Measurements from ENCODE around the gene SLIT3.

SLIT3 gene

DNA sequence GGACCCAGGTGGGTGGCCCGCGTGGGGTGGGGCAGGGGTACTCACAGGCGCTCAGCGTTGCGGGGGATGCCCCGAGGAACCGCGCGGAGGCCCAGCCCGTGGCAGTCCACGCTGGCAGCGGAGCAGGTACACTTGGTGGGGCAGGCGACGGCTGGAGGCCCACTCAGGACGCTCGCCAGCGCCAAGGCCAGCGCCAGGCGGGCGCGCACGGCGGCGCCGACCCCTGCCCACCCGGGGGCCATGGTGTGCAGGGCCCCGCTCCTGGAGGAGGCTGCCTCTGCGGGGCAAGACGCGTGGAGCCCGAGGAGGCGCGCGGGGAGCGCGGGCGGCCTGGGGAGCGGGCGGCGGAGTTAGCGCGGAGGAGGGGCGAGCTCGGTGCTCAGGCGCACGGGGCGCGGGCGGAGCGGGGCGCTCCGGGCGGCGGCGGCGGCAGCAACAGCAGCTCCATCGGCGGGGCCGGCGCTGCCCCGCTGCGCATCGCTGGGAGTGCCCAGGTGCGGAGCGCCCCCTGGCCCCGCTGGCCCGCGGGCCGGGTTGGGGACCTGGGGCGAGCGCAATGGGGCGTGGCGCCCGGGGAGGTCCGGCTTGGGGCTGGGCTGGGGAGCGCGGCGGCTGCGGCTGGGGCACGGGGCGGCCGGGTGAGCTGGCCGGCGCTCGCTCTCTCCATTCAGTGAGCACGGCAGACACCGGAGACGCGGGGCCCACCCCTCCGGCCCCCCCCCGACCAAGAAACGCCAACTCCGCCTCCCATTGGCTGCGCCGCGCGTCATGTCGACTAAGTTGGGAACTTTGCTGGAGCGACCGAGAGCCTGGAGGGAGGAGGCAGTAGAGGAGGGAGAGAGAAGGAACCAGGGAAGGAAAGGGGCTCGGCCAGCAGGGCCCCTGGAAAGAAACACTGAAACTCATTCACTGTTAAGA lies at the start of gene SLIT3:
TSS of gene SLIT3 (minus strand) at position 672 of the 918 bp plus-strand sequence. CDS start at position 242, 430 bp downstream.
- peak; percentile 88 for DNase-seq (ENCODE audit: low spot score)

DNA sequence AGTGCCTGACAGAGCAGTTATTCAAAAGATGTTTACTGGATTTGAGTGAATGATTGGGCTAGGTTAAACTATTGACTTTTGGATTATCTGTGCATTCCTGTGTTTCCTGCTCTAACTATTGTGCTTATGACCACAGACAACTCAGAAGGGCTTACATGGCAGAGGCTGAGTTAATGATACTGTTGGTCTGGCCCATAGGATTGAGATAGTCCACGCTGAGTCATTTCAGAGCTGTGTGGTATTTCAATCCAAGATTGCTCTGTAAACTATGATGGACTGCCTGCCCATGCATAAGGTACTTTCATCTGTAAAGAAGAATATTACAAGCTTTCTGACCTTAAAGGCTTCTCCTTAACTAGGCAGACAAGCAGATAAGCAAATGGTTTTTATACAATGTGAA lies 49.1 kb upstream of the SLIT3 start:
- DNase-seq (ENCODE audit: low spot score): no peak

DNA sequence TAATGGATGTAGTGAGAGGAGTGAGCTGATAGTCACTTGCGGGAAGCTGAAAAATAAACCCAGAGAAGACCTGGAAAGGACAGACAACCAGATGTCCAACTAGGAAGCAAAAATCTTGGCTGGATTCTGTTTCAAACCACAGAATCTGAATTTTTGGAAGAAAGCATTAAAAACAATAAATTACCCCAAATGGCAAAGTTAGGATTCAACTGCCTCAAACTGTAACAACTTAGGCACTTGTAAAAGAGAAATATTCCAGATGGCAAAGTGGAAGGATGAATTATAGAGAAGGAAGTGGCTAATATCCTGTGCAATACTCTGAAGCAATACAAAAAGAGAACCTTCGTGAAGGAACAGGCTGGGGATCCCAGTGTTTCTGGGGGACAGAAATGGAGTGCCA lies 46.8 kb upstream of the SLIT3 start:
- no peak for DNase-seq (ENCODE audit: low spot score)

DNA sequence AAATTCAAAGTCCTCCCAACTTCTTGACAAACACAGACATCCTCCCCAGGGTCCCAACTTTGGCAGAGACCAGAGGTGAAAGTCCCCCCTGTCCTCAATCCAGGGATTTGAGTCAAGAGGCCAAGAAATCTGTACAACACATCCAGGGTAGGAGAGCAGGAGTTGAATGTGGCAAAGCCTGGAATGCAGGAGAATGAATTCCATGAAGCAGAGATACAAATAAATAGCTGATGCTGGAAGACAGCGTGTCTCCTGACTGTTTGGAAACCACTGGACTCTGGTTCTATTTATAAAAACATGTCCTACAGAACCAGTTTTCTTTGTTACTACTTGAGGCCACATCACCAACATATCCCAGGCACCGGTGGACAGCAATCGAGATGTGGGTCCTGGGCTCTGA lies 43.7 kb upstream of the SLIT3 start:
- DNase-seq (ENCODE audit: low spot score): no peak

DNA sequence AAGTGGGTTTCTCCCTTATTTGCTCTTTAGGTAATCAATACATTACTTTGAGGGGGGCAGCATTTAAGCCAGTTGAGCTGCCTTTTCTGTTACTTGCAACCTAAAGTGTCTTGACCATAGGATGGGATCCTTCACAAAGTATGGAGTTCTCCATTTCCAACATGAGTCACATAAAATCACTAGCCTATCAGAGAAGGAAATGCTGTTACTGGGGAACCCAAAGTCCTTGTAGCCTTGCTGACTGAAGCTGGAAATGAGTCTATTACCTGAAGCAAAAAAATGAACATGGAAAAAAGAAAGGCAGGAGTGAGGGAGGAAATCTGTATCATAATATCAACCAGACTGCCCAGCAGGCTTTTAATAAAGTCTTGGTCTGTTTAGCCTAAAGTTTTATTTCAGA lies 42.8 kb upstream of the SLIT3 start:
- DNase-seq (ENCODE audit: low spot score): no peak

DNA sequence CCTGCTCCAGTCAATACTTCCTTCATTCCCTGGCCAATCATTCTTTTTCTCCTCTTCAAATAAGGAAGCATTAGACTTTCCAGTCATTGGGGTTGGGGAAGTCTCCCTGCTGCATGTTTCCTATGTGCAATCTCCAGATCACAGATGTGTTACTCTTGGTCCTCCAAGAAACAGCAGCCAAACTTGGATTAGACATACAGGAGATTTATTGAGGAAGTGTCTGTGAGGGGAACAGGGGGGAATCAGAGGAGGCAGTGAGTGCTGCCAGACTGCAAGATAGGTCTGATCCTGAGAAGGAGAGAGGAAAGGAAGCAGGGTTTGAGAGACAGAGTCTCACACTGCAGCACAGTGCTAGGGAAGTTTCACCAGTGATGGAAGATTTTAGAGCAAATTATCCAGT lies 40.6 kb upstream of the SLIT3 start:
- no peak for DNase-seq (ENCODE audit: low spot score)

DNA sequence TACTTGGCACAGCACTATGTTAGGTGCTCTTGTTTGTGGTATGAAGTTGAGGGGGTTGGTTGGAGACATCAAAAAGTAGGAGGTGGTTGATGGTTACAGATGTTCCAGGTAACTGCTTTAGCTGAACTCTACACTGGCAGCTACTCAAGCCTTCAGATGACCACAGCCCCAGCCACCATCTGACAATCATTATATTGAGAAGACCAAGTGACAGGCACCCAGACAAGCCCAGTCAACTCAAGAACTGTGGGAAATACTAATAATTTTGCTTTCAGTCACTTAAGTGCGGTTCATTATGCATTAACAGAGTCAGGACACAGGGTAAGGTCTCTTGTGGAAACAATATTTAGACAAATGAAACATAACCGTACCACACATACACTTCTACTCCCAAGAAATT lies 38.9 kb upstream of the SLIT3 start:
- no peak for DNase-seq (ENCODE audit: low spot score)

DNA sequence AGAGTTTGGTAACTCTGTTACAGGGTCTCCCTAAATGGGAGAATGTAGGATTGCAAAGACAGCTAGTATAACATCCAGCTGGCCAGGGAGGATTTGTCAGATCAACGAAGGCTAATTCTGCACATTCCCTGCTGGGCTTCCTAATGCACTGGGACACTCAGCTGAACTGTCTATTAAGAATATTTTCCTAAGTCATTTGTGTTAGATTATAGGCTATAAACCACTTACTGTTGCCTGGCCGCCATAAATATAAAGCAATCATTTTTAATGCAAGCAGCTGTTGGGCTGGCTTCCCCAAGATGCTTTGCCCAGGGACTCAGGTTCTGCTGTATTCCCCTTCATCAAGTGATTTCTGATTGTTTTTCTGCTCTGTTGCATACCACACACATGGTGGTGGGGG lies 35.3 kb upstream of the SLIT3 start:
- no peak for DNase-seq (ENCODE audit: low spot score)

DNA sequence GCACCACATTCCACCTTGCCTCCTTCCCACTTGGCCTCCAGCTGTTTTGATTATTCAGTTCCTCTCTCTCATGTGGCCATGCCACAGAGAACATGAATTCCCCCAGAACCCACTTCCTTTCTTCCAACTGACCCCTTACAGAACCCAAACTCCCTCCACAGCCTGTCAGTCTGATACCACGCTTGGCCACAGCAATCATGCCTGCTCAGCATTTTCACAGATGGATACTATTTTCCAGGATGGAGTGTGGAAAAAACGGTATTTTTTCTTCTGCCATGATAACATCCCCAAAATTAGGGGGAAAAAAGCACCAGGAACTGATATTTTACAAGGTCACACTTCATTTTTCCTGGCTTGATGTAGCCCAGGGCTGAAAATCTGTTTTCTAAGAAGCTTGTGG lies 34.9 kb upstream of the SLIT3 start:
- no peak for DNase-seq (ENCODE audit: low spot score)

DNA sequence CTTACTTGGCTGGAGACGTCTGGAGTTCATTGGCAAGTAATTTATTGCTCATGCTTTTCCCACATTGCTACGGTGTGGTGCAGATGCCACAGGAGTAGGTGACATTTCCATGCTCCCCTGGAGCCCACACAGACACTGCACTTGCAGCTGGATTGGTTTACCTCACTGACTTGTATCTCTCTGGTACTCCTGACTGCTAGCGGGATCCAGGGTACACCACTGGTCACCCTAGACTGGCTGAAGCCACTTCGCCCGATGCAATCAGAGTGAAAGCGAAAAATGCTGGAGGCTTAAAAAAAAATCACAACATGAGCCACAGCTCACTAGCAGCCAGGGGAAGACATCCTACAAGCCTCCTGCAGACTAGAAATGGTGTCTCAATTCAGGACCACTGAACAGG lies 32.6 kb upstream of the SLIT3 start:
- no peak for DNase-seq (ENCODE audit: low spot score)

DNA sequence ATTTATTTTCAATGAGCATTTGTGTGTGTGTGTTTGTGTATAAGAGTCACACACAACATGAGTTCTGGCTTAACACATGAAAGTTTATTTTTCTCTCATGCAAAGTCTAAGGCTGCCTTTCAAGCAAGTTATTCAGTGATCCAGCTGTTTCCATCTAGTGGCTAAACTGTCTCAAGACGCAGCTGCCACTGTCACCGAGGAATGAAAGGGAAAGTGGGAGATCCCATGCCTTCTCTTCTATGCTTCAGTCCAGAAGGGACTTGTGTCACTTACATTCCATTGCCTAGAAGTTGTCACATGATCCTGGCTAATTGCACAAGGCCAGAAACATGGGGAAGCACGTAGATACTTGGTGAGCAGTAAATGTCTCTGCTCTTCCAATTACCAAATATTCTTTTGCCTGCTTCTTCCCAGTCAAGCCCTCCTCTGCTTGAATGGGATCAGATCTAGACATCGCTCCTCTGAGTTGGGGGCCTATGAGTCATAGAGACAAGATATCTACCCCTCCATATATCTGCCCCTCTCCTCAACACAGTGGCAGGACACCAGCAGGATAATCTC lies 30.4 kb upstream of the SLIT3 start:
- no peak for DNase-seq (ENCODE audit: low spot score)

DNA sequence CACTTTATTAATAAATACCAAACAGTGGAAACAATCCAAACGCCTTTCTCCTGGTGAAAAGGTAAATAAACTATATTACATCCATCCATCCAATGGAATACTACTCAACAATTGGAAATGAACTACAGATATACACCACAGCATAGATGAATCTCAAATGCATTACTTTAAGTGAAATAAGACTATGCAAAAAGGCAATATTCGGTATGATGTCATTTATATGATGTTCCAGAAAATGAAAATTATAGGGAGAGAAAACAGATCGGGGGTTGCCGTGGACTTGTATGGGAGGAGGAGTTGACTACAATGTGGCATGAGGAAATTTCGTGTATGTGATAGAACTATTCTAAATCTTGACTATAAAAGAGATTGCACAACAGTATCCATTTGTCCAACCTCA lies 27.5 kb upstream of the SLIT3 start:
- no peak for DNase-seq (ENCODE audit: low spot score)

DNA sequence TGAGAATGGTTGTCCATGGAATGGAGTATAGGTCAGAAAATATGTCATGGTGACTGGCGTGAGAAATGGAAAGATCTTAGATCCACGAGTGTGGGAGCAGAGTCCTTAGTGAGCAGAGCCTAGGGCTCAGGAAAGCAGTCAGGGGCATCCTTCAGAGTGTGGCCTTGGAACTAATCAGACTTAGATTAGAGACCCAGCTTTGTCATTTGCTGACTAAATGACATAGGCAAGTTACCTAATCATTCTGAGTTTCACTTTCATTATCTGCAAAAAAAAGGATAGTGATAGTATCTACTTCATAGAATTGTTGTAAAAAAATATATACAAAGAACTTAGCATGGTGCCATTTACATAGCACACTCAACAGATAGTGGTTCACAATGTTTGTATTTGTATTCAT lies 24.3 kb upstream of the SLIT3 start:
- DNase-seq (ENCODE audit: low spot score): no peak

DNA sequence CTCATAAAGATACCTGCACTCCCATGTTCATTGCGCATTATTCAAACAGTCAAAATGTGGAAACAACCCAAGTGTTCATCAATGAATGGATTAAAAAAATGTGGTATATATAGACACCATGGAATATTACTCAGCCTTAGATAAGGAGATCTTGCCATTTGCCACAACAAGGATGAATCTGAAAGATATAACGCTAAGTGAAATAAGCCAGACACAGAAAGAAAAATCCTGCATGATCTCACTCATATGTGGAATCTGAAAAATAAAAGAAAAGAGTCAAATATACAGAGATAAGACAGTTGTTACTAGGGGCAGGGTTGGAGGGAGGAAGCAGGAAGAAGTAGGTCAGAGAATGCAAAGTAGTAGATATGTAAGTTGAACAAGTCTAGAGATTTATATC lies 17.6 kb upstream of the SLIT3 start:
- no peak for DNase-seq (ENCODE audit: low spot score)

DNA sequence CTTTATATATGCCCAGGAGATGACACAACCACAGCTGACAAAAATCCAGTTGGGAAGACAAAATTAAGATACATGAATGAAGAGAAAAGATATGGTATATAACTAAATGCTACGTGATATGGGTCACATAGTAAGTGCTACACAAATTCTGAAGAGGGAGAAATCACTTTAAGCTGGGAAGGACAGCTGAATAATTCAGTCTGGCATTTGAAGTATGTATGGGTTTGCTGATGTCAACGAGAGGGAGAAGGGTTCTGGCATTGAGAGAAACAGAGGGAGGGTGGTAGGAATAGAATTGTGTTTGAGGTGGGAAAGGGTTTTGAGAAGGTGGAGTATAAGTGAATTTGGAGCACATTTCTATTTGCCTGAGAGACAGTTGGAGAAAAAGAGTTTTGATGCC lies 6.7 kb upstream of the SLIT3 start:
- no peak for DNase-seq (ENCODE audit: low spot score)

DNA sequence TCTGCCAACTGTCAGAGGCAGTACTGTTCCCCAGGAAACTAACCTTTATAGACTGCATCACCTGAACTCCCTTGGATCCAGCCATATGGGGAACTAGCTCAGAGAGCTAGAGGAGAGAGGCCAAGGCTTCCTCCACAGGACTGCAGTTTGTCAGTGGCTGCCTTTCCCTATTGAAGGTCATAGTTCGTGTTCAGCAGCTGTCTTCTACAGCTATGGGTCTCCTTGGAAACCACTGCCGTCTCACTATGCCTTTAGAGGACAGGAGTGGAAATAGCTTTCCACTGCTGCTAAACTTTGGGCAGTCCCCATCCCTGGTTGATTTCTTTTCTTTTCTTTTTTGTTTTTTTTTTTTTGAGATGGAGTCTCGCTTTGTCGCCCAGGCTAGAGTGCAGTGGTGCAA lies 4.4 kb upstream of the SLIT3 start:
- DNase-seq (ENCODE audit: low spot score): no peak

DNA sequence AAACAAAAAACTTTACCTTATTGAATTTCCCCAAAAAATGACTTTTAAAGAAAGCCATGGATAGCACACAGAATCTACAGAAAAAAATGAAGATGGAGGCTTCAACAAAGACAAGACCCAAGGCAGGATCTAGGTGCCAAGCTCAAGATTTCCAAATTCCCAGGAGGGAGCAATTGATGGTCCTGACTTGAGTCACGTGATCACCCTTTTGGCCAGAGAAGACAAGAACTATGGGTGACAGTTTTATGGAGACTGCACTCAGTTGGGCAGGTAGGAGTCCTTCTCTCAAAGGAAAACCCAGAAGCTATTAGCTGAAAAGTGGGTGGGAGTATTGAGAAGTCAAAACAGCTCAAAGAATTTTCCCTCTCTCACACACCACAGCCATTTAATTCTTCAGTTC lies 3.2 kb upstream of the SLIT3 start:
- DNase-seq (ENCODE audit: low spot score): no peak

DNA sequence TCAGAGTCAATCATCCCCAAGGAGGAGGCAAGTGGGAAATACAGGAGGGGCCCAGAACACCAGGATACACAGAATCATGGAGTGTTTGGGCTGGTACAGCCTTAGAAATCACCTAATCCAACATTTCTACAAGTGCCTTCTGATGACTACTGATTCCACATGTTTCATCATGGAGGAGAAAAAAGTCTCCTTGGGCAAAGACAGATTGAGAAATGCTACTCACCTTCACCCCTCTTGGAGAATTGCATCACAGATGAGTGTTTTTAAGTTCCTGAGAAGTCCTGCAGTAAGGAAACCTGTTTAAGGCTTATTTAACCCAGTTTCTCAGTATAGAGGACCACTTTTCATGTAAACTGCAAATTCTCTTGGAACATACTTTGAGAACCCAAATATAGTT lies 2.2 kb upstream of the SLIT3 start:
- no peak for DNase-seq (ENCODE audit: low spot score)

DNA sequence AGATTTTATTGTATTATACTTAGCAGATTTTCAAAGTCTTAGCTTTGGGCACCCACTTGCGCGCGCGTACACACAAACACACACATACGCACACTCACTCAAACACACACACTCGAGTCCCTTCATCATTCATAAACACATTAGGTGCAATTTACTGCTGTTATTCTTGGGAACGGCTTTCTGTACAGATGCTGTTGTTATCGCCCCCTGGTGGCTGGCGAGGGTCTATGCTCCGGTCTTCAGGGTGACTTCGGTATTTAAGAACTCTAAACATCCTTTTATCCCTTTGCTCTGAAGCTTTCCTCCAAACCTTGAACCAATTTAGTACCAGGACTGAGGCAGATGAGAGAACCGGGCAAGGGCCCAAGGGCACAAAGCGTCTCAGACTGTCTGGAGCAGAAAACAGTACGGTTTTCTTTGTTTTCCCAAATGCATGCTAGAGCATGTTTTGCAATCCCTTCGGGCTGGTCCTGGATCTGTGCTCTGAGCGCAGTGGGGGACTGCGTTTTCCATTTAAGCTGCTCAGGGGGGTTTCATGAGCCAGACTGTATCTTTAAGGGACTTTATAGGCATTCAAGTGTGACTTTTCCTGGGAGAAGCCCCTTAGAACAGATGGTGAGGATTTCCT lies 1.7 kb upstream of the SLIT3 start:
- peak; percentile 85 for DNase-seq (ENCODE audit: low spot score)

DNA sequence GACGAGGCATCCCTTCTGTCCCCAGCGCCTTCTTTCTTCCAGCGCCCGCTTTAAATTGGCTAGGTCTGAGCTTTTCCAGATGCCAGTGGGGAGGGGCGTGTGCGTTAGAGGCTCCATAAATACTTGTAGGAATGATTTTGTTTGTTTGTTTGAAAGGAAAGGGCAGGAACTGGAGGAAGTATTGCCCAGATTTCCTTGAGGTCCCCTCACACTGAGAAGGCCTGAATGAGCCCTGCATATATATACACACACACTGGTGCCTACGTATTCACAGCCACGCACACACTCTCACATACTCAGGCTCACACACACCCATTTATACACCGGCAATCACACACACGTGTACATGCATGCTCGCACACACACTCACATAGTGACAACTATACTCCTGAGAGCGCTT lies 1.0 kb upstream of the SLIT3 start:
- no peak for DNase-seq (ENCODE audit: low spot score)

DNA sequence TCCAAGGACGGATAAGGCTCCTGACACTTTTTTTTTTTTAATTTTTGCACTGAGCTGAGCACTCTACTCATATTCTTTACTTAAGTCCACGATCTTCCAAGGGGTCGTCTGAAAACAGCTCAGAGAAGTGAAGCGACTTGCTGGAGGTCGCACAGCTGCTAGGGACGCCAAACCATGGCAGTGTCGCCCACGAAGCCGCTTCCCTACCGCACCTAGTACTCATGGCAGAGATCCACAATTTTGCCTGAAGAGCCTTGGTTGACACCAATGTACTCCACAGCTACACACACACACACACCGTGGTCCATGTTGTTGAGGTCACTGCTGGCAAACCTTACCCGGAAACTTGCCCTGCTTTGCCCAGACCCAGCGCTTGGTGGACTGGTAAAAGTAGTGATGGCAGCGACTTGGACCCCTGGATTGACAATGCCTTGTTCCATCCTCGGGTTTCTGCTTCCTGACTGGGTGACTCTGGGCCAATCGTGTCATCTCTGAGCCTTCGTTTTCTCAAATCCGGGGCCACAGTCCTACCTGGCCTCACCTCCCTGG lies 521 bp upstream of the SLIT3 start:
- no peak for DNase-seq (ENCODE audit: low spot score)

DNA sequence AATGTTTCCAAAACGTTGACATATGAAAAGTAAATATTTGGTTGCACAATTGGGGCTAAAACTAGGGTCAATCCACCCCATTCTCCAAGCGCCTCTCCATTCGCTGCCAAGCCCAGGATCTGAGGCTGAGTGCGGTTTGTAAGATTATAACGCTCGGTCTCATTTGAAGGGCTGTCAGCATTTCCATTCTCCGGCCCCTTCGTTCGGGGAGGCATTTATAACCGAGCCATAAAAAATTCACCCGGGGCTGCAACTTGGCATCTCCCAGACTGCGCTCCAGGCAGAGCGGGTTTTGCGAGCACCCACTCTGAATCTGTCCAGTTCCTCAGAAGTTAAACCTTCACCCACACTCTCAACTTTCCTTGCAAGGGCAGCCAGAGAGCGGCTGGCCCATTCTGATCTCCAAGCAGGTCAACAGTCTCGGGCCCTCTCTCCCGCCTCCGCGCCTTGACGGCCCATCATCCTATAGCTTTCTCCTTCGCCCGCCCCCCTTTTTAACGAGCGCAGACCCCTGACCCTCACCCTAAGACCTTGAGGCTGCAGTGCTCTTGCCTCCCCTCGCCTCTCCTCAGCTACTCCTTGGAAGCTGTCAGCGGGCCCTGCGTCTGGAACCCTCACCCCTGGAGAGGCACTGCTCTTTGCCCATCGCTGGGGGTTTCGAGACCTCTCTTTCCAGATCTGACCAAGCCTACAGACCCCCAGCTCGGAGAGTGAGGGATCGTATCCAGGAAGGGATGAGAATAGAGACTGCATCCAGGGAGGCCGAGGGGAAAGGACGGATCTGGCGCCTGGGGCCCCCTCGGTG lies 1.1 kb downstream of the SLIT3 start:
- peak; percentile 57 for DNase-seq (ENCODE audit: low spot score)
